Measurements from ENCODE around the gene SIMC1. TPM values are rescaled to one million over a fixed set of nuclear protein-coding genes. Genes with fewer than 3 reads are reported as not detected.

The SIMC1 gene
- total RNA-seq, 1 experiment from 2014 or later: 19.7 TPM

DNA sequence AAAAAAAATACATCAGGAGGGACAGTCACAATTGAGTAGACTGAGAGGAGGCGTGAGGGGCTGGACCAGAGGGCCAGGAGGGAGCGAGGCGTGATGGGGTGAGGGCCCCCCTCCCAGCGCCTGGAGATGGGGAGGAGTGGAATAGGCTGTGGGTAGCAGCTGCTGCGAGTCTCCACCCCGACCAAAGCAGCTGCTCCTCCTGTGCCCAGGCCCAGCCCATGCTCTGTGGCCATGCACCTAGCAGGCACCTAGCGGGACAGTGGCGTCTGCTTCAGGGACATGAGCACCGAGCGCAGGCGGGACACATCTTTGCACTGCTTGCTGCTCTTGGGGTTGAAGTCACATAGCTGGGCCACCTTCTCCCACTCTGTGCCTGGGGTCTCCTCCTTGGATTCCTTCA lies 154.3 kb downstream of the SIMC1 start:
- no peak overlapping the region for H3K4me3 ChIP-seq (replicated peaks in 1 of 2; ENCODE audit: low read depth in 1 of 2, low read length in 2 of 2)
- ChIA-PET POLR2A (no interaction called here), RAD21 (ENCODE audit: low non-redundant PET in 1 of 2, low total read pairs in 2 of 2, uncharacterized antibody in 2 of 2, unreplicated experiment in 2 of 2) (no interaction called here), CTCF (no interaction called here)
- H3K4me2 ChIP-seq (ENCODE audit: low read length): no peak overlapping the region
- peaks cover 2 to 11% of the 10 kb centered on the region in 2 experiments; a peak in 2 of 4 replicates for H3K36me3 ChIP-seq (ENCODE audit: control insufficient read depth in 1 of 2, insufficient read depth in 2 of 2, low read length in 2 of 2)
- BruUV-seq (replicated peaks): no TSS peak
- H3K9me3 ChIP-seq (ENCODE audit: control insufficient read depth in 1 of 2, insufficient read depth in 1 of 2, low read depth in 1 of 2, low read length in 2 of 2): no peaks in the 10 kb centered on the region
- DNase-seq (ENCODE audit: low read depth, low spot score) (no peak), ATAC-seq (no peak)
- no peaks in the 10 kb centered on the region for H3K27me3 ChIP-seq (ENCODE audit: insufficient read depth, low read length)
- H3K79me2 ChIP-seq (ENCODE audit: insufficient read depth, low read length): peaks cover 28% of the 10 kb centered on the region
- no peak overlapping the region for H2AFZ ChIP-seq (ENCODE audit: low read depth, low read length, poor library complexity, severe bottlenecking)
- no peak for TF ChIP-seq ELF1 (IDR thresholded peaks at IDR 0.05; ENCODE audit: borderline replicate concordance, low read depth)
- no peaks in the 10 kb centered on the region for H4K20me1 ChIP-seq (ENCODE audit: insufficient read depth)
- peaks cover 2 to 10% of the 10 kb centered on the region in 2 experiments; a peak in 2 of 4 replicates for H3K4me1 ChIP-seq (ENCODE audit: control insufficient read depth in 1 of 2, insufficient read depth in 2 of 2, low read length in 2 of 2)
- no peaks in the 10 kb centered on the region for H3K9me2 ChIP-seq (ENCODE audit: insufficient read depth)
- intact Hi-C loops (cut with micrococcal nuclease): no loop called here
- H3K27ac ChIP-seq (ENCODE audit: low read depth, low read length): no peak overlapping the region
- H3K9ac ChIP-seq (ENCODE audit: low read length): no peak overlapping the region

DNA sequence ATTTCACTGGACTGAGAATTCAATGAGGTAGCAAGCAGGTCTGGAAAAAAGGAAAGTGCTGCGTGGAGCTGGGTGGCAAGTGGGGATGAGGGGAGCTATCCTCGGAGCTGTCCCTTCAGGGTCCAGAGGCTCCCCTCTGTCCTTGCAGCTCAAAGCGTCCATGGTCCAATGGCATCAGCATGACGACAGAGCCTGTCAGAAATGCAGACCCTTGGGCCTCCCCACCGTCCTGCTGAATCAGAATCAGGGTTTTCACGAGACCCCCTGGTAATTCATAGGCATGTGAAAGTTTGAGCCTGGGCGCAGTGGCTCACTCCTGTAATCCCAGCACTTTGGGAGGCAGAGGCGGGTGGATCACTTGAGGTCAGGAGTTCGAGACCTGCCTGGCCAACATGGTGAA lies 155.9 kb downstream of the SIMC1 start:
- RAD21 ChIA-PET (ENCODE audit: low non-redundant PET in 1 of 2, low total read pairs in 2 of 2, uncharacterized antibody in 2 of 2, unreplicated experiment in 2 of 2): no interaction called here
- no peaks in the 10 kb centered on the region for H3K27me3 ChIP-seq (ENCODE audit: insufficient read depth, low read length)
- DNase-seq (ENCODE audit: low read depth, low spot score) (no peak), ATAC-seq (no peak)
- no peak overlapping the region for H3K4me2 ChIP-seq (ENCODE audit: low read length)
- H3K36me3 ChIP-seq (ENCODE audit: control insufficient read depth in 1 of 2, insufficient read depth in 2 of 2, low read length in 2 of 2): peaks cover 2 to 10% of the 10 kb centered on the region in 2 experiments; a peak in 1 of 4 replicates
- no peak overlapping the region for H3K27ac ChIP-seq (ENCODE audit: low read depth, low read length)
- H3K4me3 ChIP-seq (replicated peaks in 1 of 2; ENCODE audit: low read depth in 1 of 2, low read length in 2 of 2): no peak overlapping the region
- CTCF ChIA-PET: no interaction called here
- no peaks in the 10 kb centered on the region for H3K9me3 ChIP-seq (ENCODE audit: control insufficient read depth in 1 of 2, insufficient read depth in 1 of 2, low read depth in 1 of 2, low read length in 2 of 2)
- POLR2A ChIA-PET: no interaction called here
- H3K9me2 ChIP-seq (ENCODE audit: insufficient read depth): no peaks in the 10 kb centered on the region
- H4K20me1 ChIP-seq (ENCODE audit: insufficient read depth): no peaks in the 10 kb centered on the region
- H2AFZ ChIP-seq (ENCODE audit: low read depth, low read length, poor library complexity, severe bottlenecking): no peak overlapping the region
- peaks cover 2 to 9% of the 10 kb centered on the region in 2 experiments; a peak in 2 of 4 replicates for H3K4me1 ChIP-seq (ENCODE audit: control insufficient read depth in 1 of 2, insufficient read depth in 2 of 2, low read length in 2 of 2)
- H3K79me2 ChIP-seq (ENCODE audit: insufficient read depth, low read length): peaks cover 19% of the 10 kb centered on the region
- intact Hi-C loops (cut with micrococcal nuclease): no loop called here
- H3K9ac ChIP-seq (ENCODE audit: low read length): no peak overlapping the region
- BruUV-seq (replicated peaks): no TSS peak
- TF ChIP-seq, protein P1, sequence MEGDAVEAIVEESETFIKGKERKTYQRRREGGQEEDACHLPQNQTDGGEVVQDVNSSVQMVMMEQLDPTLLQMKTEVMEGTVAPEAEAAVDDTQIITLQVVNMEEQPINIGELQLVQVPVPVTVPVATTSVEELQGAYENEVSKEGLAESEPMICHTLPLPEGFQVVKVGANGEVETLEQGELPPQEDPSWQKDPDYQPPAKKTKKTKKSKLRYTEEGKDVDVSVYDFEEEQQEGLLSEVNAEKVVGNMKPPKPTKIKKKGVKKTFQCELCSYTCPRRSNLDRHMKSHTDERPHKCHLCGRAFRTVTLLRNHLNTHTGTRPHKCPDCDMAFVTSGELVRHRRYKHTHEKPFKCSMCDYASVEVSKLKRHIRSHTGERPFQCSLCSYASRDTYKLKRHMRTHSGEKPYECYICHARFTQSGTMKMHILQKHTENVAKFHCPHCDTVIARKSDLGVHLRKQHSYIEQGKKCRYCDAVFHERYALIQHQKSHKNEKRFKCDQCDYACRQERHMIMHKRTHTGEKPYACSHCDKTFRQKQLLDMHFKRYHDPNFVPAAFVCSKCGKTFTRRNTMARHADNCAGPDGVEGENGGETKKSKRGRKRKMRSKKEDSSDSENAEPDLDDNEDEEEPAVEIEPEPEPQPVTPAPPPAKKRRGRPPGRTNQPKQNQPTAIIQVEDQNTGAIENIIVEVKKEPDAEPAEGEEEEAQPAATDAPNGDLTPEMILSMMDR (IDR thresholded peaks at IDR 0.05 in 2 of 3, conservative IDR thresholded peaks at IDR 0.05 in 1 of 3; ENCODE audit: borderline replicate concordance in 1 of 3, insufficient read depth in 1 of 3, low read depth in 2 of 3, low read length in 2 of 3): no peak
- no peak for TF ChIP-seq CBX3 (IDR thresholded peaks at IDR 0.05; ENCODE audit: low read depth)
- TF ChIP-seq YY1 (IDR thresholded peaks at IDR 0.05; ENCODE audit: extremely low read depth, insufficient replicate concordance, low read depth, low read length): no peak
- TF ChIP-seq, protein P2, sequence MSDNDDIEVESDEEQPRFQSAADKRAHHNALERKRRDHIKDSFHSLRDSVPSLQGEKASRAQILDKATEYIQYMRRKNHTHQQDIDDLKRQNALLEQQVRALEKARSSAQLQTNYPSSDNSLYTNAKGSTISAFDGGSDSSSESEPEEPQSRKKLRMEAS (IDR thresholded peaks at IDR 0.05): no peak
- TF ChIP-seq SRF (IDR thresholded peaks at IDR 0.05; ENCODE audit: low read depth): no peak
- no peak for TF ChIP-seq ZNF274 (IDR thresholded peaks at IDR 0.05; ENCODE audit: low read depth, low read length)
- TF ChIP-seq TCF7L2 (IDR thresholded peaks at IDR 0.05; ENCODE audit: borderline replicate concordance, extremely low read depth, insufficient read depth, insufficient read length): no peak
- no peak for TF ChIP-seq JUND (IDR thresholded peaks at IDR 0.05)
- TF ChIP-seq, protein P3, sequence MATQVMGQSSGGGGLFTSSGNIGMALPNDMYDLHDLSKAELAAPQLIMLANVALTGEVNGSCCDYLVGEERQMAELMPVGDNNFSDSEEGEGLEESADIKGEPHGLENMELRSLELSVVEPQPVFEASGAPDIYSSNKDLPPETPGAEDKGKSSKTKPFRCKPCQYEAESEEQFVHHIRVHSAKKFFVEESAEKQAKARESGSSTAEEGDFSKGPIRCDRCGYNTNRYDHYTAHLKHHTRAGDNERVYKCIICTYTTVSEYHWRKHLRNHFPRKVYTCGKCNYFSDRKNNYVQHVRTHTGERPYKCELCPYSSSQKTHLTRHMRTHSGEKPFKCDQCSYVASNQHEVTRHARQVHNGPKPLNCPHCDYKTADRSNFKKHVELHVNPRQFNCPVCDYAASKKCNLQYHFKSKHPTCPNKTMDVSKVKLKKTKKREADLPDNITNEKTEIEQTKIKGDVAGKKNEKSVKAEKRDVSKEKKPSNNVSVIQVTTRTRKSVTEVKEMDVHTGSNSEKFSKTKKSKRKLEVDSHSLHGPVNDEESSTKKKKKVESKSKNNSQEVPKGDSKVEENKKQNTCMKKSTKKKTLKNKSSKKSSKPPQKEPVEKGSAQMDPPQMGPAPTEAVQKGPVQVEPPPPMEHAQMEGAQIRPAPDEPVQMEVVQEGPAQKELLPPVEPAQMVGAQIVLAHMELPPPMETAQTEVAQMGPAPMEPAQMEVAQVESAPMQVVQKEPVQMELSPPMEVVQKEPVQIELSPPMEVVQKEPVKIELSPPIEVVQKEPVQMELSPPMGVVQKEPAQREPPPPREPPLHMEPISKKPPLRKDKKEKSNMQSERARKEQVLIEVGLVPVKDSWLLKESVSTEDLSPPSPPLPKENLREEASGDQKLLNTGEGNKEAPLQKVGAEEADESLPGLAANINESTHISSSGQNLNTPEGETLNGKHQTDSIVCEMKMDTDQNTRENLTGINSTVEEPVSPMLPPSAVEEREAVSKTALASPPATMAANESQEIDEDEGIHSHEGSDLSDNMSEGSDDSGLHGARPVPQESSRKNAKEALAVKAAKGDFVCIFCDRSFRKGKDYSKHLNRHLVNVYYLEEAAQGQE (IDR thresholded peaks at IDR 0.05; ENCODE audit: low read depth): no peak
- TF ChIP-seq, protein P4, sequence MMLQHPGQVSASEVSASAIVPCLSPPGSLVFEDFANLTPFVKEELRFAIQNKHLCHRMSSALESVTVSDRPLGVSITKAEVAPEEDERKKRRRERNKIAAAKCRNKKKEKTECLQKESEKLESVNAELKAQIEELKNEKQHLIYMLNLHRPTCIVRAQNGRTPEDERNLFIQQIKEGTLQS (IDR thresholded peaks at IDR 0.05): no peak
- no peak for TF ChIP-seq RAD21 (IDR thresholded peaks at IDR 0.05; ENCODE audit: low read depth)
- no peak for TF ChIP-seq POLR2A (IDR thresholded peaks at IDR 0.05; ENCODE audit: borderline replicate concordance, extremely low read depth, insufficient read depth, insufficient read length)
